DOHH2 (cell line): ENCODE data around the gene UBR2.

ENCODE experiments used
- EZH2phosphoT487 ChIP-seq: fragments of 200-600 bp; sonication (generic); IDR thresholded peaks from 2 replicates; pipeline ENCODE4 v1.6.1; 2017; ENCODE audit warnings: borderline replicate concordance, mild to moderate bottlenecking, antibody characterized with exemption, low read length, moderate library complexity, mixed read lengths
- TF ChIP-seq, protein P1 (sequence below): fragments of 200-600 bp; sonication (generic); IDR thresholded peaks from one replicate; pipeline ENCODE4 v1.5.1; 2014; ENCODE audit warnings: antibody characterized with exemption, mild to moderate bottlenecking, low read depth, low read length; ENCODE audit not compliant: poor library complexity, severe bottlenecking

DNA sequence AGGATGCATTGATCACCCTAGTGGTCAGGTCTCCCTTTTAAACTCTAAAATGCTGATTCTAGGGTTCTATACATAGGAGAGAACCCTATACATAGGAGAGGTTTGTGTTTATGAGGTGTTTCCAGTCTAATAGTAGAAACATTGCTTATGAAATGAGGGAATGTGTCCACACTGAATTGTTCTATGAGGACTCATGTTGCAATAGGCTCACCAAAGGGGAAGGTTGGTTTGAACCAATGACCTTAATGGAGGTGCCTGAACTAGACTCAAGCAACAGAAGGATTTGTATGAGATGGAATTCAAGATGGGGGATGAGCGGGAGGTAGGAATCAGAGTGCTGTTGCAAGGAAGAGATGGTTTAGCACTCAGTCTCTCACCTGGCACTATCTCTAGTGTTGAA, 33.5 kb upstream of the UBR2 start:
- TF ChIP-seq, protein P1, sequence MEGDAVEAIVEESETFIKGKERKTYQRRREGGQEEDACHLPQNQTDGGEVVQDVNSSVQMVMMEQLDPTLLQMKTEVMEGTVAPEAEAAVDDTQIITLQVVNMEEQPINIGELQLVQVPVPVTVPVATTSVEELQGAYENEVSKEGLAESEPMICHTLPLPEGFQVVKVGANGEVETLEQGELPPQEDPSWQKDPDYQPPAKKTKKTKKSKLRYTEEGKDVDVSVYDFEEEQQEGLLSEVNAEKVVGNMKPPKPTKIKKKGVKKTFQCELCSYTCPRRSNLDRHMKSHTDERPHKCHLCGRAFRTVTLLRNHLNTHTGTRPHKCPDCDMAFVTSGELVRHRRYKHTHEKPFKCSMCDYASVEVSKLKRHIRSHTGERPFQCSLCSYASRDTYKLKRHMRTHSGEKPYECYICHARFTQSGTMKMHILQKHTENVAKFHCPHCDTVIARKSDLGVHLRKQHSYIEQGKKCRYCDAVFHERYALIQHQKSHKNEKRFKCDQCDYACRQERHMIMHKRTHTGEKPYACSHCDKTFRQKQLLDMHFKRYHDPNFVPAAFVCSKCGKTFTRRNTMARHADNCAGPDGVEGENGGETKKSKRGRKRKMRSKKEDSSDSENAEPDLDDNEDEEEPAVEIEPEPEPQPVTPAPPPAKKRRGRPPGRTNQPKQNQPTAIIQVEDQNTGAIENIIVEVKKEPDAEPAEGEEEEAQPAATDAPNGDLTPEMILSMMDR: no peak
- TF ChIP-seq EZH2phosphoT487: no peak
